Calu3 (cell line): ENCODE data around the gene CLIC1. TPM values are rescaled to one million over a fixed set of nuclear protein-coding genes. Genes with fewer than 3 reads are reported as not detected.

Experiments
- BruUV-seq: library from RNA; stranded (reverse); fragments of 400-500 nt; replicated peaks from 2 replicates; lab custom pipeline; 2021; lab: Mats Ljungman, UMichigan
- CTCF ChIA-PET: fragments of 300-600 bp; sonication (Branson Sonifier 250); formaldehyde crosslinking; loops from one replicate; lab custom pipeline; 2022; ENCODE audit warnings: antibody characterized with exemption; lab: Charles Lee
- DNase-seq: peaks from one replicate; pipeline ENCODE4 v3.0.0; 2022
- H3K27ac Mint-ChIP-seq: one replicate; pipeline ENCODE4 v1.8.0; 2022; ENCODE audit warnings: mixed read lengths; ENCODE audit not compliant: unreplicated experiment
- H3K27me3 Mint-ChIP-seq: one replicate; pipeline ENCODE4 v1.8.0; 2022; ENCODE audit warnings: mixed read lengths; ENCODE audit not compliant: unreplicated experiment
- H3K36me3 Mint-ChIP-seq: one replicate; pipeline ENCODE4 v1.8.0; 2022; ENCODE audit warnings: mild to moderate bottlenecking, moderate library complexity, mixed read lengths; ENCODE audit not compliant: insufficient read depth, unreplicated experiment
- H3K4me1 Mint-ChIP-seq: one replicate; pipeline ENCODE4 v1.8.0; 2022; ENCODE audit warnings: mild to moderate bottlenecking, low read depth, mixed read lengths; ENCODE audit not compliant: unreplicated experiment
- H3K4me3 Mint-ChIP-seq: one replicate; pipeline ENCODE4 v1.8.0; 2022; ENCODE audit warnings: mild to moderate bottlenecking, low read depth, moderate library complexity, mixed read lengths; ENCODE audit not compliant: unreplicated experiment
- H3K9me3 Mint-ChIP-seq: one replicate; pipeline ENCODE4 v1.8.0; 2022; ENCODE audit warnings: low read depth, mixed read lengths; ENCODE audit not compliant: unreplicated experiment
- CTCF ChIP-seq: fragments of 200-600 bp; IDR thresholded peaks from one replicate; pipeline ENCODE4 v1.8.0; 2022; ENCODE audit warnings: antibody characterized with exemption; ENCODE audit not compliant: unreplicated experiment
- intact Hi-C: fragments of 100-400 bp; cut with micrococcal nuclease; formaldehyde crosslinking; loops from one replicate; pipeline ENCODE4 v1.10.0; 2022; ENCODE audit not compliant: unreplicated experiment
- microRNA-seq: library from miRNA; unstranded; fragments of <30 nt; microRNA quantifications from one replicate; pipeline ENCODE4 v1.2.0, GENCODE V29; 2022
- total RNA-seq: library from RNA; stranded (reverse); gene quantifications from 2 replicates; pipeline ENCODE4 v1.2.3, GENCODE V29; 2022

Gene CLIC1
- total RNA-seq, 1 experiment from 2014 or later = 943 TPM

- peak overlapping the region; percentile 75 for H3K4me3 Mint-ChIP-seq
- no peak for TF ChIP-seq CTCF
- H3K27me3 Mint-ChIP-seq = no peaks in the 10 kb centered on the region
- CTCF ChIA-PET = interaction anchor here (0.6 to 2.1 kb wide), 13 partner anchors 9 to 515 kb away, joined by 3 to 26 read pairs (median 6); partner anchors contain the start of genes DDAH2, LSM2, MSH5 and NEU1
- no peaks in the 10 kb centered on the region for H3K9me3 Mint-ChIP-seq
- H3K4me1 Mint-ChIP-seq = peaks cover 28% of the 10 kb centered on the region
- H3K36me3 Mint-ChIP-seq = peaks cover 35% of the 10 kb centered on the region
- peak; percentile 81 for DNase-seq
- intact Hi-C loops = loop anchor here (2.0 kb wide), 1 partner anchor 150 kb away; no protein-coding TSS in a partner anchor
- H3K27ac Mint-ChIP-seq = peak overlapping the region; percentile 89
- BruUV-seq = TSS peak; percentile 71
Observed at GRCh38 chr6:31681135-31681671, 55.1 kb downstream of the CLIC1 start.

Small RNAs within 50 kb of the gene (microRNA-seq; reads per million reads assigned to microRNA genes)
- gene MIR4646 = 5.3 reads per million, percentile 16 among the genes with 10 or more reads in this experiment

Other genes with a start within 250 kb of the CLIC1 start
- 59.3 and 64.3 TPM in 2 replicates for gene MICB, start 238.4 kb downstream of the CLIC1 start, total RNA-seq
- gene MCCD1, start 207.6 kb downstream of the CLIC1 start, total RNA-seq = not detected in 2 replicates
- 631 and 646 TPM in 2 replicates for gene DDX39B, start 194.5 kb downstream of the CLIC1 start, total RNA-seq
- gene ATP6V1G2, start 189.9 kb downstream of the CLIC1 start, total RNA-seq = 1.0 and 1.5 TPM in 2 replicates
- gene NFKBIL1, start 188.9 kb downstream of the CLIC1 start, total RNA-seq = 33.5 and 34.0 TPM in 2 replicates
- gene LTA, start 164.2 kb downstream of the CLIC1 start, total RNA-seq = not detected in 2 replicates
- gene TNF, start 161.0 kb downstream of the CLIC1 start, total RNA-seq = 0.22 and 0.68 TPM in 2 replicates
- gene LTB, start 154.1 kb downstream of the CLIC1 start, total RNA-seq = 0.44 and 1.4 TPM in 2 replicates
- 0.94 TPM in 1 of 2 replicates, not detected in the other for gene LST1, start 150.3 kb downstream of the CLIC1 start, total RNA-seq
- gene NCR3, start 143.5 kb downstream of the CLIC1 start, total RNA-seq = not detected in 2 replicates
- not detected in 2 replicates for gene AIF1, start 121.3 kb downstream of the CLIC1 start, total RNA-seq
- gene PRRC2A, start 115.8 kb downstream of the CLIC1 start, total RNA-seq = 473 and 509 TPM in 2 replicates
- gene BAG6, start 83.9 kb downstream of the CLIC1 start, total RNA-seq = 617 and 663 TPM in 2 replicates
- gene APOM, start 80.6 kb downstream of the CLIC1 start, total RNA-seq = 2.6 and 3.6 TPM in 2 replicates
- 40.3 and 42.9 TPM in 2 replicates for gene C6orf47, start 75.8 kb downstream of the CLIC1 start, total RNA-seq
- gene GPANK1, start 71.5 kb downstream of the CLIC1 start, total RNA-seq = 32.2 and 35.6 TPM in 2 replicates
- gene CSNK2B, start 70.5 kb downstream of the CLIC1 start, total RNA-seq = 337 and 357 TPM in 2 replicates
- gene LY6G5B, start 66.6 kb downstream of the CLIC1 start, total RNA-seq = 44.6 and 45.1 TPM in 2 replicates
- 4.9 and 5.4 TPM in 2 replicates for gene LY6G5C, start 55.5 kb downstream of the CLIC1 start, total RNA-seq
- 89.9 and 99.1 TPM in 2 replicates for gene ABHD16A, start 33.2 kb downstream of the CLIC1 start, total RNA-seq
- gene LY6G6F, start 29.7 kb downstream of the CLIC1 start, total RNA-seq = not detected in 2 replicates
- not detected in 2 replicates for gene LY6G6D, start 21.2 kb downstream of the CLIC1 start, total RNA-seq
- gene LY6G6C, start 14.8 kb downstream of the CLIC1 start, total RNA-seq = 1.0 TPM in 1 of 2 replicates, not detected in the other
- gene MPIG6B, start 13.2 kb downstream of the CLIC1 start, total RNA-seq = not detected in 2 replicates
- 81.4 and 89.6 TPM in 2 replicates for gene DDAH2, start 7.2 kb downstream of the CLIC1 start, total RNA-seq
- 156 and 176 TPM in 2 replicates for gene MSH5, start 3.5 kb upstream of the CLIC1 start, total RNA-seq
- 26.6 and 30.3 TPM in 2 replicates for gene SAPCD1, start 26.1 kb upstream of the CLIC1 start, total RNA-seq
- gene VWA7, start 40.8 kb upstream of the CLIC1 start, total RNA-seq = 22.1 and 37.6 TPM in 2 replicates
- gene VARS1, start 59.2 kb upstream of the CLIC1 start, total RNA-seq = 316 and 331 TPM in 2 replicates
- gene LSM2, start 70.4 kb upstream of the CLIC1 start, total RNA-seq = 126 and 144 TPM in 2 replicates
- 4.2 and 4.3 TPM in 2 replicates for gene HSPA1L, start 78.8 kb upstream of the CLIC1 start, total RNA-seq
- 1,238 and 1,263 TPM in 2 replicates for gene HSPA1A, start 79.0 kb upstream of the CLIC1 start, total RNA-seq
- 687 and 705 TPM in 2 replicates for gene HSPA1B, start 91.2 kb upstream of the CLIC1 start, total RNA-seq
- 133 and 159 TPM in 2 replicates for gene NEU1, start 126.3 kb upstream of the CLIC1 start, total RNA-seq
- gene SLC44A4, start 142.5 kb upstream of the CLIC1 start, total RNA-seq = 185 and 238 TPM in 2 replicates
- gene EHMT2, start 161.2 kb upstream of the CLIC1 start, total RNA-seq = 131 and 138 TPM in 2 replicates
- gene ZBTB12, start 165.6 kb upstream of the CLIC1 start, total RNA-seq = 22.6 and 28.1 TPM in 2 replicates
- 5.0 and 6.3 TPM in 2 replicates for gene C2, start 191.2 kb upstream of the CLIC1 start, total RNA-seq
- 944 and 1,205 TPM in 2 replicates for gene CFB, start 209.6 kb upstream of the CLIC1 start, total RNA-seq
- 141 and 157 TPM in 2 replicates for gene NELFE, start 222.4 kb upstream of the CLIC1 start, total RNA-seq
- gene SKIC2, start 222.6 kb upstream of the CLIC1 start, total RNA-seq = 182 and 201 TPM in 2 replicates
- 40.9 and 43.6 TPM in 2 replicates for gene DXO, start 235.6 kb upstream of the CLIC1 start, total RNA-seq
- 13.1 and 20.8 TPM in 2 replicates for gene C4A, start 245.5 kb upstream of the CLIC1 start, total RNA-seq